ENCODE results near the gene EEFSEC. TPM values are rescaled to one million over a fixed set of nuclear protein-coding genes. Genes with fewer than 3 reads are reported as not detected.

EEFSEC gene
- total RNA-seq, 1 experiment from 2014 or later = 9.5 TPM

GRCh38 chr3:128408012-128408692 is 254.9 kb downstream of the EEFSEC start:
- H3K36me3 Mint-ChIP-seq (ENCODE audit: insufficient read depth in 1 of 3, low read depth in 3 of 3) = no peaks in the 10 kb centered on the region
- H3K4ac ChIP-seq (ENCODE audit: low read depth, low read length) = no peak overlapping the region

More at GRCh38 chr3:128408012-128408692, 254.9 kb downstream of the EEFSEC start:
- Histone ChIP-seq H3K79me1 (ENCODE audit: insufficient read depth, low read depth, low read length, poor library complexity, severe bottlenecking) (no peaks in the 10 kb centered on the region), H3K27me3 (ENCODE audit: insufficient read depth, low read length) (no peaks in the 10 kb centered on the region), H3K23ac (ENCODE audit: insufficient read length, low read depth, low read length) (no peak overlapping the region), H2BK15ac (ENCODE audit: low read depth, low read length) (no peak overlapping the region), H3K9me3 (ENCODE audit: control insufficient read depth, low read depth, low read length) (no peaks in the 10 kb centered on the region), H3K4me2 (ENCODE audit: insufficient read depth, insufficient read length, low read length) (no peak overlapping the region), H2AK5ac (ENCODE audit: insufficient read length, low read length) (no peak overlapping the region), H2BK12ac (ENCODE audit: insufficient read length, low read depth, low read length) (no peak overlapping the region), H3K18ac (ENCODE audit: insufficient read length, low read depth, low read length) (no peak overlapping the region), H3K14ac (ENCODE audit: insufficient read depth, low read length) (no peak overlapping the region), H3K4me1 (ENCODE audit: insufficient read depth, low read length) (no peaks in the 10 kb centered on the region; the same call in 1 of the 2 replicates), H3K56ac (ENCODE audit: insufficient read length, low read depth, low read length) (no peak overlapping the region), H2AFZ (ENCODE audit: low read length) (no peak overlapping the region), H4K8ac (replicated peaks; ENCODE audit: insufficient read length, low read depth, low read length) (no peak overlapping the region), H3K79me2 (ENCODE audit: insufficient read depth, low read length) (no peaks in the 10 kb centered on the region), H3K27ac (ENCODE audit: insufficient read length, low read depth, low read length) (no peak overlapping the region), H3K9ac (ENCODE audit: extremely low read depth, insufficient read length, low read length) (no peak overlapping the region), H4K91ac (ENCODE audit: insufficient read length, low read depth, low read length) (no peak overlapping the region), H3K23me2 (ENCODE audit: insufficient read length, low read depth, low read length, poor library complexity, severe bottlenecking) (no peaks in the 10 kb centered on the region), H2BK120ac (ENCODE audit: low read depth, low read length, poor library complexity, severe bottlenecking) (no peak overlapping the region), H2BK5ac (ENCODE audit: insufficient read length, low read length) (no peak overlapping the region), H2BK20ac (ENCODE audit: low read depth, low read length, poor library complexity, severe bottlenecking) (no peak overlapping the region), H4K20me1 (ENCODE audit: control insufficient read depth, insufficient read depth, insufficient read length) (no peaks in the 10 kb centered on the region), H4K5ac (ENCODE audit: insufficient read length, low read depth, low read length) (no peak overlapping the region), H3T11ph (ENCODE audit: low read length) (no peak overlapping the region)
- Mint-ChIP-seq H3K27me3 (ENCODE audit: low read depth) (no peaks in the 10 kb centered on the region; the same call in 1 of the 2 replicates), H3K9me3 (no peaks in the 10 kb centered on the region; a peak in 1 of 5 replicates), H3K27ac (0 out of 7 replicates have a peak overlapping the region, but pooled peaks of 1 of the 3 experiments have one; percentile 58), H3K4me3 (no peak overlapping the region), H3K4me1 (peaks cover 16 to 34% of the 10 kb centered on the region in 2 experiments)
- no CpG with 5 or more reads among the region's 19 CpGs for WGBS (ENCODE audit: extremely low coverage, insufficient read length, low lambda C conversion rate)
- TF ChIP-seq CTCF (conservative IDR thresholded peaks at IDR 0.05) = no peak
- DNase-seq = no peak
